HG03280 (cell line): Measurements from ENCODE around the gene CDCA8.

Experiments
- ATAC-seq: cut with Tn5 transposase; IDR thresholded peaks from one replicate; pipeline ENCODE4 v1.9.1; 2021; ENCODE audit warnings: mild to moderate bottlenecking, moderate library complexity; ENCODE audit not compliant: unreplicated experiment

CDCA8 gene

GRCh38 chr1:37692078-37692833, at the start of gene CDCA8:
Gene CDCA8, plus strand, starts transcription at chr1:37692516. Its CDS starts 175 bp downstream, at chr1:37692691.
- peak; percentile 84 for ATAC-seq

DNA sequence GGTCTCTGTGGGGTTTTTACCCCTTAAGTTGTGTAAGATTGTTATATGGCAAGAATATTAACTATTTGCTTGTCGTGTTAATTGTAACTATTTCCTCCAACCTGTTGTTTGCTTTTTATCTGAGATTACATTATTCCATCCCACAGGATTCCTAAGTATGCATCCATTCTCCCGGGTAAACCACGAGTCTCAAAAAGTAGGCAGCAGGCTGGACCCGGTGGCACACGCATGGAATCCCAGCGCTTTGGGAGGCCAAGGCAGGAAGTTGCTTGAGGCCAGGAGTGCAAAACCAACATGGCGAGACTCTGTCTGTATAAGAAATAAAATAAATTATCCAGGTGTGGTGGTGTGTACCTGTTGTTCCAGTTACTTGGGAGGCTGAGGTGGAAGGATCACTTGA, 45.0 kb upstream of the CDCA8 start:
- ATAC-seq = no peak

DNA sequence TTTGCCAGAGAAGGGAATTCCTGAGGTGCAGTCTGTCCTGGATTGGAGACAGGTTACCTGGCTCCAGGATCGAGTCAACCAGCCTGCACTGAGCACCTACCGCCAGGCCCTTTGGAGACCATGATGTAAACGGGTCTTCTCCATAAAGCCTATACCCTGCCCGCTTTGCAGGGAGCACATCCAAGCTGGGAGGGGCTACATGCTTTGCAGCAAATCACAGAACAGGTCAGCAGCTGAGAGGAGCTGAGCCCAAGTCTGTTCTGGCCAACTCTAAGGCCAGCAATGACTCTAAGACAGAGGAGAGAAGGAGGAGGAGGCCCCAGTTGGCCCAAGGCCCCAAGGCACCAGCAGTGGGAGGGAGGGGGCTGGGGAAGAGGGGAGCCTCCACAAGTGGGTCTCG, 42.1 kb upstream of the CDCA8 start:
- no peak for ATAC-seq

- no peak for ATAC-seq
Observed at GRCh38 chr1:37650721-37651120, 41.6 kb upstream of the CDCA8 start.

DNA sequence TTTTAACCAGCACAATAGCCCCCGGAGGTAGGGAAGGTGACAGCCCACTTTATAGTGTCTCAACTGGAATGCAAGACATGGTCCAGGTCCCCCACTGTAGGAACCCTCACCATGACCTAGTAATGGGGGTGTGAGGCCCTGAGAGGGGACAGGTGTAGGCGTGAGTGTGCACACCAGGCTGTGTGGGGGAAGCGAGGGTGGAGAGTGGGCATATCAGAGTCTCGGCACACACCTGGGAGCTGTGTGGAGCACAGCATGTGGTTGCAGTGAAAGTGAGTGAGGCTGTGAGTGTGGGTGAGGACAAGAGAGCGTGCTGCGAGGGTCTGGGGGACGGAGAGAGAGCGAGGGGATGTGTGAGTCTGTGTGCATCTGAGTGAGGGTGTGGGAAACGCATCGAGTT, 40.5 kb upstream of the CDCA8 start:
- no peak for ATAC-seq

- ATAC-seq = no peak
Observed at GRCh38 chr1:37652976-37653375, 39.3 kb upstream of the CDCA8 start.

DNA sequence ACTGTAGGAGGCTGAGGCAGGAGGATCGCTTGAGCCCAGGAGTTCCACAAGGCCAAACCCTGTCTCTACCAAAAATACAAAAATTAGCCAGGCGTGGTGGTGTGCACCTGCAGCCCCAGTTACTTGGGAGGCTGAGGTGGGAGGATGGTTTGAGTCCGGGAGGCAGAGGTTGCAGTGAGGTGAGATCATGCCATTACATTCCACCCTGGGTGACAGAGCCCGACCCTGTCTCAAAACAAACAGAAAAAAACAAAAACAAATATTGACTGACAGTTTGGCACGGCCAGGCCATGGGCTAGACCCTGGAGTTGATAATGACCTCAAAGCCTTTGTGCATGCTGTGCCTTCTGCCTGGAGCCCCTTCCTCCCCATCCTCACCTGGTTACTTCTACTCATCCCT, 38.4 kb upstream of the CDCA8 start:
- no peak for ATAC-seq

GRCh38 chr1:37655274-37655673, 37.0 kb upstream of the CDCA8 start:
- no peak for ATAC-seq

- no peak for ATAC-seq
Observed at GRCh38 chr1:37656026-37656425, 36.3 kb upstream of the CDCA8 start.

DNA sequence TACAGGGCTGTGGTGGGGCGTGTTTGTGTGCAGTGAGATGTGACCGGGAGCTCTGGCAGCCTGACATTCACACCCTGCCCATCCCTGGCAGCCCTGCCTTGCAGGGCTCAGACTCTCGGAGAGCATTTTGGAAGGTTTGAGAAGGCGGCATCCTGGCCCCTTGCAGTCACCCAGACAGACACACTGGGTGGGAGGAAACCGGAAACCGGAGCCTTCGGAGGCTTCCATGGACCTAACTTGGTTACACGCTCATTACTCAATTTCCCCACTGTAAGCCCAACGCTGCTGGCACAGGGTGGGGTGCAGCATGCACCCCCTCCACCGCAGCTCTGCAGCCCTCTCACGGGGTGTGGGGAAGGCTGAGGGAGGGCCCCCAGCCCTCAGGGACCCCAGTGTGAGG, 35.4 kb upstream of the CDCA8 start:
- no peak for ATAC-seq

DNA sequence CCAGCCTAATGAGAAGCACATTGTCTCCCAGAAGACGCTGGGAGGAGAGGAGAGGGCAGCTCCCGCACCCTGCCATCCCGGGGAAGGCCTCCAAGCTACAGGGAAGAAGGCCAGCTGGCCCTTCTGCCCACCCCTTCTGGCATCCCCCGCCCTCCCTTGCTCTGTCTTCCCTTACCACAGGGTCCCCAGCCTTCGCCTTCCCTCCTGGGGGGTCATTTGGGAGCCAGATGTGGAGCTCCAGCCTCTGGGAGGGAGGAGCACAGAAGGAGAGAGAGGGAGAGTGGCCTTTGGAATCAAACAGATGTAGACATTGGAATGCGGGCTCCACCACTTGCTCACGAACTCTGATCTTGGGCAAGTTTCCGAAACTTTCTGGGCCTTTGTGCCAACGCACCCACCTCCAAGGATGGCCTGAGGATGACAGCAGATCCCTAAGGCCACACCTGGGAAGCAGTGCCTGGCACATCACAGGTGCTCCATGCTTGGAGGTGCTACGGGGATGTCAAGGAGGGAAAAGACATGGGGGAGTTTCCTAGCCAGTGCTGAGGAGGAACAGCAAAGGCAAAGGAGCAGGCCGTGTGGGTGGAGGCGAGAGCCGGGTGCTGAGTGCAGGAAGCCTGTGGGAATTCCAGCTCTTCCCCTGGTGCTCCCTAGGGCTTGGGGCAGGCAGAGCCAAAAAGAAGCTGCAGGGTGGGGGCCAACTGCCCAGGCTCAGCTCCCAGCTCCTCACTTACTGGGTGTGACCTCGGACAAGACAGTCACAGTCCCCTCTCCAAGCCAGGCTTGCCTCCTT, 34.5 kb upstream of the CDCA8 start:
- no peak for ATAC-seq

DNA sequence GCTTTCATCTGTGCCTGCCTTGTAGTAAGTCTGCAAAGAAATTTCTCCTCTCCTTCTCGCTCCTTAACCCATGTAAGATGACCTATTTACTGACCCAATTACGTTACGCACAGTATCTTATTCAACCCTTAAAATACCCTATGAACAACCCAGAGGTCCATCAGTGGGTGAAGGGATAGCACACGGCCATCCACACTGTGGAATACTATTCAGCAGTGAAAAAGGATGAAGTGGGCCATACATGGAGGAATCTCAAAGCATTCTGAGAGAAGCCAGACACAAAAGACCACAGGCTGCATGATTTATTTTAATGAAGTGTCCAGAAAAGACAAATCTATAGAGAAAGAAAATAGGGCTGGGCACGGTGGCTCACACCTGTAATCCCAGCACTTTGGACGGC, 33.8 kb upstream of the CDCA8 start:
- no peak for ATAC-seq

DNA sequence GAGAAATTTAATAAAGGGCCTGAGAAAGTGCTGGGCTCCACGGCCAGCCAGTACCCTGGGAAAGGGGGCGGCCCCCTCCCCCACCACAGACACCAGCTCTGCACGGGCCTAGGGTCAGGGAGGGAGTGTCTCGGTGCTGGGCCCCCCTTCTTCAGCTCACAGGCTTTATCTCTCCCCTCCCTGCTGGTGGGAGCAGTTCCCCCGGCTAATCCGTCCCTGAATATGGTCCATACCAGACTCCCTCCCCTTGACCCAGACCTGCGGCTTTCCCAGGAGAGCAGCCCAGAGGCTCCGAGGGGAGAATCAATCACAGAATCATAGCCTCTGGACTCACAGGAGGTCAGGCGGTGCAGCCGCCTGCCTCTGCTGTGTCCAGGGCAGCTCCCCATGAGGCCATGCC, 31.7 kb upstream of the CDCA8 start:
- ATAC-seq = no peak

- no peak for ATAC-seq
Observed at GRCh38 chr1:37661401-37661800, 30.9 kb upstream of the CDCA8 start.

DNA sequence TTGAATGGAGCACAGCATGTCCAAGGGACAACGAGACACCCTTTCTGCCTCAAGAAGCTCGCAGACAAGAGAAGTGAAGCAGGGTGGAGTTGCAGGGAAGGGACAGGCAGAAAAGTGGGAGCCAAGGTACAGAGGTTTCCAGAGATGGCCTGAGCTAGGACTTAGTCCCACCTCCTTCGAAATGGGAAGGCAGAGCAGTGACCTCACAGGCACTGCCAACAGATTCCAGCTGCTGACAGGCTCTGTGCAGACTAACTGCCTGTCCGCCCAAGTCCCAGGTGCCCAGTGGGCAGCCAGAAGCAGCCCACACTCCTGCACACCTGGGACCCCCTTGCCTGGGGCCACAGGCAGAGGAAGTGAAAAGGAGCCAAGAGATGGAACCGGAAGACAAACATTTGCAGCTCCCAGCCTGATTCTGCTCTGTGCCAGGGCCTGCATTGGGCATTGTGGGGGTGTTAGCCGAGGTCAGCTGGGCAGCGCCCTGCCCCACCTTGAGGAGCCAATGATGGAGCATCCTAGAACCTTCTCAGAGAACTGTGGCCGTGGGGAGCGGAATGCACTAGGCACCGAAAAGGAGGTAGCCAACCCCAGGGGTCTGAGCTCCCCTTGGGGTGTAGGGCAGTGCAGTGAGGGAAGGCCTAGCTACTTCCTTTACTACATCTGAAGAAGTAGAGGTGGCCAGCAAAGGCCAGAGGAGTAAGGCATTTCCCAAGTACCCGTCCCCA, 30.1 kb upstream of the CDCA8 start:
- ATAC-seq = no peak

- no peak for ATAC-seq
Observed at GRCh38 chr1:37663426-37664000, 28.8 kb upstream of the CDCA8 start.

GRCh38 chr1:37666241-37666867, 26.0 kb upstream of the CDCA8 start:
- ATAC-seq = no peak

DNA sequence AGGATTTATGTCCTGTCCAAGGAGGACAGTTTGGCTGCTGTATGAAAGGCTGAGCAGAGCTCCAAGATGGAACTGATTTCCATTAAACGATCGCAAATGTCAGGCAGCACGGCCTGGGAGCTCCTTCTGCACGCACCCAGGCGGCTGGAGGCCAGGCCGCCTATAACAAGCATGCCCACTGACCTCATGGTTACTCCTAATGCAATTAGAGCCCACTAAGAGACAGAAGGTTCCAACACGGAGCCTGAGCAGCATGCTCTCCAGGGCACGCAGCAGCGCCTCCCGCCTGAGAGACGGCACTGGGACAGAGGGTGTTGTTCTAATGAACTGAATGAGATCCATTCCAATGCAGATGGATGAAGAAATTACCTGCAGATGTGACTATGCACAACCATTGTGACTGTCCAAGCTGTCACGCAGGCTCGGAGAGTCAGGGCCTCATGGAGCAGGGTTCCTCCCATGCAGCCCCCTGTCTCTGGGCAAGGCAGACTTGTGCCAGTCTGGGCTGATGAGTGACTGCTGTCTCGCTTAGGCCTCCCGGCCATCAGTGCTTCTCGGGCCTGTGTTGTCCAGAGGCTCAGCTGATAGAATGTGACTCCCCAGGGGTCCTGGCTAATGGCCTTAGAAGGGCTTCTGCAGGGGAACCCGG, 25.2 kb upstream of the CDCA8 start:
- ATAC-seq = no peak

DNA sequence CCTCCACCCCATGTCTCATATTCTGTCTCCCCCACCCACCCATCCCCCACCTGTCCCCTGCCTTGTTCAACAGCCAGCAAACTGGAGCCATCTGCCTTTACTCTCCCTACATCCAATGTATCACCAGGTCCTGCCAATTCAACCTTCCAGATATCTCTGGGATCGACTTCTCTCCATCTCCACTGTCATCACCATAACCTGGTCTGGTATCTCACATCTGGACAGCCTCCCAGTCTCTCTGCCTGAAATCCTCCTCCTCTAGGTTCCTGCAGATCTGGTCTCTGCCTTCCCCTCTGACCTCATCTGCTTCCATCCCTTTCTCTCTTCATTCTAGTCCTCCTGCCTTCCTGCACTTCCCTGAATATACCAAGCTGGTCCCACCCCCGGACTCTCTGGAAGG, 22.2 kb upstream of the CDCA8 start:
- no peak for ATAC-seq

GRCh38 chr1:37671261-37671660, 21.1 kb upstream of the CDCA8 start:
- no peak for ATAC-seq
